IPS-11a (cell line): ENCODE data around the gene TMA7.
"Not testable (repeated sequence)": the region's sequence is repeated elsewhere in the genome, so short reads cannot be mapped to it uniquely, and the experiment has no call there.

Experiments
- H3K4me3 ChIP-seq: one replicate; pipeline ENCODE4 v1.5.1; 2013; ENCODE audit warnings: low read depth, low read length, control low read depth

TMA7 gene

GRCh38 chr3:48467110-48467454, 27.0 kb downstream of the TMA7 start:
- no peak overlapping the region for H3K4me3 ChIP-seq

DNA sequence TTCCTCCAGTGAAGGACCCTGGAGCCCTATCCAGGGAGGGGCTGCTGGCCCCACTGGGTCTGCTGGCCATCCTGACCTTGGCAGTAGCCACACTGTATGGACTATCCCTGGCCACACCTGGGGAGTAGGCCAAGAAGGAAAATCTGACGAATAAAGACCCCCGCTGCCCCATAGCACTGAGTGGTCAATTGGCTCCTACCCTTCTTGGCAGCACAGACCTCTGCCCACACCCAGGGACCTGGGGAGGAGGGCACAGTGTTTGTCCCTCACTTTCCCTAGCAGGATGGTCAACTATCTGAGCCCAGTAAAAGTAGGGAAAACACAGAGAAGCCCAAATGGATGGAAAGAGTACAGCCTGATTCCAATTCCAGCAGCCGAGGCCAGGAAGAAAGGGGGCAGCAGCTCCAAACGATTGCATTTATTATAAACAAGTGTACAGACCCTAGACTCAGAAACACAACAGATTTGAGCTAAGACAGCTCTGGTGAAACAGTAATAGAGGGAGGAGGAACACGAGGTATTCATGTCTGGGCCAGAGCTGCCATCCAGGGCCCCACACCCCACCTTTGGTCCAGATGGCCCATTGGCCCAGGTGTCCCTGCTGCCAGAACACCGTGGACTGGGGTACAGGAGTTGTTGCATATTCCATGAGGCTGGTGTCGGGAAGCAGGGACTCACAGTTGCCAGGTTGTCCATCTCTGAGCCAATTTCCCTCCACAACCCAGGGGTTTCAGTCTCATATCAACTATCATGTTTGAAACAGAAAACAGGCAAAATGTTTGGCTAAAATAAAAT, 27.6 kb downstream of the TMA7 start:
- no peak overlapping the region for H3K4me3 ChIP-seq

DNA sequence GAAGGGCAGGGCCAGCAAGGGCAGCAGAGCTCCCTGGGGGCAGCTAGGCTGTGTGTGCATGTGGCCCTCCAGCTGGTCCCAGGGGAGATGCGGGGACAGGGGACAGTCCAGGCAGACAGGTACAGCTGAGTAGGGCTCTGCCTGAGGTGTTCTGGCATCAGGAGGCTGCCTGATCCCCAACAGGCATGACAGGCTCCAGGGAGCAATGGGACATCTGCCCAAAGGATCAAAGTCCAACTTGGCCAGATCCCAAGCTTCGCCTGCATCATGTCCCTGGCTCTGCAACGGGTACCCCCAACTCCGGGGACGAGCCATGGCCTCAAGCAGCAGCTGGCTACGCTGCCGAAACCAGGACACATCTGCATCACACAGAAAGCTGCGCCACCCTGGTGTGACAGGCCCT, 28.3 kb downstream of the TMA7 start:
- H3K4me3 ChIP-seq: no peak overlapping the region

- H3K4me3 ChIP-seq: no peak overlapping the region
Measured at GRCh38 chr3:48469046-48469915, 29.2 kb downstream of the TMA7 start.

- H3K4me3 ChIP-seq: no peak overlapping the region
Measured at GRCh38 chr3:48470286-48470685, 30.2 kb downstream of the TMA7 start.

DNA sequence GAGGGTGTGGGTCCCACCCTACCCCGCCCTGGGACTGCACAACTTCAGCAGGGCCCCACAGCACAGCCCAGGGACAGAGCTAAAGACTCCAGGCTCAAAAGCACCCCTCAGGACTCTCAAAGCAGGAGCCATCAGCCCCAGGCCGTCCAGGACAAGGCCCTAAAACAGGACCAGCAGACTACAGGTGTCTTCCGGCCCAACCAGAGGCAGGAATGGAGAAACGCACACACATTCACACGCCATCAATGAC, 32.5 kb downstream of the TMA7 start:
- H3K4me3 ChIP-seq: peak overlapping the region; percentile 78

- peak overlapping the region; percentile 78 for H3K4me3 ChIP-seq
Measured at GRCh38 chr3:48472923-48473616, 33.0 kb downstream of the TMA7 start.

- H3K4me3 ChIP-seq: peak overlapping the region; percentile 4
Measured at GRCh38 chr3:48473617-48473952, 33.5 kb downstream of the TMA7 start.

DNA sequence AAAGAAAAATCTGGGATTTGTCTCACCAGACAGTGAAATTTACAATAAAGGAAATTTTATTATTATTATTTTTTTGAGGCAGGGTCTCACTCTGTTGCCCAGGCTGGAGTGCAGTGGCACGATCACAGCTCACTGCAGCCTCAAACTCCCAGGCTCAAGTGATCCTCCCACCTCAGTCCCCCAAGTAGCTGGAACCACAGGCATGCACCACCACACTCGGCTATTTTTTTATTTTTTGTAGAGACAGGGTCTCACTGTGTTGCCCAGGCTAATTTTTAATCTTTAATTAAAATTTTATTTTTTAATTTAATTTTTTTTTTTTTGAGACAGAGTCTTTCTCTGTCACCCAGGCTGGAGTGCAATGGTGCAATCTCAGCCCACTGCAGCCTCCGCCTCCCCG, 34.0 kb downstream of the TMA7 start:
- not testable (repeated sequence) for H3K4me3 ChIP-seq

DNA sequence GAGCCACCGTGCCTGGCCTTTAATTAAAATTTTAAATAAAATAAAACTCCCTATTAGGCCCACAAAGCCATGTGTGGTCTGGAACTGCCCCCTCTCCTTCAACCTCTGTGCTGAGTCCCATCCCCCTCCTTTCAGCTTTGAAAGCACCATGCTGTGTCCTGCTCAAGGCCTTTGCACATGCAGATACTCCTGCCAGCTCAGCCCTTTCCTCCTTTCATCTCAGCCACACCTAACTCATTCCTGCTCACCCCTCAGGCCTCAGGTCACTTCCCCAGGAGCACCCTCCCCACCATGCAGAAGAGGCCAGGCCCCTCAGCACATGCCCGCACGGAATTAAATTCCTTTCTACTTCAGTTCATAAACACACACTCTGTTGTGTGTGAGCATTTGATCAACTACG, 34.6 kb downstream of the TMA7 start:
- H3K4me3 ChIP-seq: no peak overlapping the region

- no peak overlapping the region for H3K4me3 ChIP-seq
Measured at GRCh38 chr3:48475188-48475587, 35.1 kb downstream of the TMA7 start.

GRCh38 chr3:48476426-48477053, 36.5 kb downstream of the TMA7 start:
- H3K4me3 ChIP-seq: no peak overlapping the region

DNA sequence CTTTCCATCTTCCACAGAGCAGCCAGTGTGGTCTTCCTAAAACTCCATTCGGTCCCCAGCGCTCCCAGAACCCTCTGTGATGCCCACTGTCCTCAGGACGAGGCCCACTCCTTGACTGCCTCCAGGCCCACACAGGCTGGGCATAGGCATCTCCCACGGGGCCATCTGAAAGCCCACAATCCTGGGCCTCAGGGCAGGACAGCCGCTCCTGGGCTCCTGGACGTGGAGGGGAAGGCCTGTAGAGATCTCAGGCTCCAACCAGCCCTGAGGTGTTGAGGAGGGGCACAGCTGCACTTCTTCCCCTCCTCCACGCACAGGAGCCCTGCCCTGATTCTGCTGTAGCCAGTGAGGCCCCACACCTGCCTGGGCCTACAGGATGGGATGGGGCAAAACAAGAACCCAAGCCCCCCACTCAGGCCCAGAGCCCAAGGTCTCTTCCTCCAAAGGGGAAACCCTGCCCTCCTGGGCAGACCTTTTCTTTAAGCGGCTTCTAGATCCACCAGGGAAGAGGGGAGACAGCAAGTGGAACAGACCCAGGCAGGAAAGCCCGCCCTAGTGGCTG, 38.0 kb downstream of the TMA7 start:
- H3K4me3 ChIP-seq: no peak overlapping the region

- H3K4me3 ChIP-seq: no peak overlapping the region
Measured at GRCh38 chr3:48478626-48479555, 38.8 kb downstream of the TMA7 start.

GRCh38 chr3:48480891-48481290, 40.8 kb downstream of the TMA7 start:
- not testable (repeated sequence) for H3K4me3 ChIP-seq

DNA sequence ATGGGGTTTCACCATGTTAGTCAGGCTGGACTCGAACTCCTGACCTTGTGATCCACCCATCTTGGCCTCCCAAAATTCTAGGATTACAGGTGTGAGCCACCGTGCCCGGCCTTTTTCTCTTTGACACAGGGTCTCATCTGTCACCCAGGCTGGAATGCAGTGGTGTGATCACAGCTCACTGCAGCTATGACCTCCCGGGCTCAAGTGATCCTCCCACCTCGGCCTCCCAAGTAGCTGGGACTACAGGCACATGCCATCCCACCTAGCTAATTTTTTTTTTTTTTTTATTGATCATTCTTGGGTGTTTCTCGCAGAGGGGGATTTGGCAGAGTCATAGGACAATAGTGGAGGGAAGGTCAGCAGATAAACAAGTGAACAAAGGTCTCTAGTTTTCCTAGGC, 42.8 kb downstream of the TMA7 start:
- H3K4me3 ChIP-seq: not testable (repeated sequence)

DNA sequence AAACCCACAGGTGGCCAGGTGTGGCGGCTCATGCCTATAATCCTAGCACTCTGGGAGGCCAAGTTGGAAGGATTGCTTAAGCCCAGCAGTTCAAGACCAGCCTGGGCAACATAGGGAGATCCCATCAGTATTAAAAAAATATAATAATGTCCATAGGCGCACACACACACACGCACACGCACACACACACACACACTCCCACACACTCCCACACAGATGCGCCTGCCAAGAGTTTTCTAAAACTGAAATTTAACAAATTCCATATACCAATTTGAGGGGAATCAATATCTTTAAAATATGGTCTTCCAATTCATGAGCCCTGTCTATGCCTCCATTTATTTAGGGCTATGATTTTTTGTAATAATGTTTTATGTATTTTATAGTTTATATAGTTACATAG, 46.9 kb downstream of the TMA7 start:
- no peak overlapping the region for H3K4me3 ChIP-seq

DNA sequence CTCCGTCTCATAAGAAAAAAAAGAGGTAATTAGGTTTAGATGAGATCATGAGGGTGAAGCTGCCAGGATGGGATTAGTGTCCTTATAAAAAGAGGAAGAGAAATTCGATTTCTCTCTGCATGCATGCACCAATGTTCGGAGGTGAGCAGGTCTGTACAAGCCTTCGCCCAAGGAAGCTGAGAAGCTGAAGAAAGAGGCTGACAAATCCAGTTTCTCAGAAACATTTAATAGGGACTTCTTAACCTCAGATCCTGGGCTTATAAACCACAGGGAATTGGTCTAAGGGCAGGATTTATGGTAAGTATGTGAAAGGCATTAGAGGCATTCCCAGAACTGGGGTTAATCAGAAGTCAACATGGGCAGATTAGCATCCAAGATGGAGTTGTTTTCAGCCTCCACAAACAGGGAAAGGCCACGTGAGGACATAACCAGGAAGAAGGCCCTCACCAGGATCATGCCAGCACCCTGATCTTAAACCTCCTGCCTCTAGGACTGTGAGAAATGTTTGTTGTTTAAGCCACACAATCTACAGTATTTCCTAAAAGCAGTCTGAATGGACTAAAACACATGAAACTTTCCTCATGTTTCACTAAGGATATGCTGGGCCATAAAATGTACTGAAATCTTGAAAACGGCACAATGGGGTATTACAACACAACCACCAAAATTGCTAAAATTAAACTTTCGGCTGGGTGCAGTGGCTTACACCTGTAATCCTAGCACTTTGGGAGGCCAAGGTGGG, 52.6 kb downstream of the TMA7 start:
- H3K4me3 ChIP-seq: no peak overlapping the region

- H3K4me3 ChIP-seq: no peak overlapping the region
Measured at GRCh38 chr3:48493203-48493501, 53.1 kb downstream of the TMA7 start.
